Astrocyte of the cerebellum (primary cell): ENCODE measurements around the gene PPP3R1.

Source experiments
- DNase-seq: peaks from one replicate; pipeline ENCODE4 v3.0.0-alpha.2; 2011; ENCODE audit warnings: low read depth
- H3K4me3 ChIP-seq: 2 replicates; pipeline ENCODE4 v1.5.1; 2011; ENCODE audit warnings: mild to moderate bottlenecking, low read depth, low read length, moderate library complexity
- in situ Hi-C: cut with HindIII; loops from 2 replicates; pipeline ENCODE4 v1.10.0; 2017; ENCODE audit warnings: low sequenced_read_pairs
- TF ChIP-seq, protein P1 (sequence below): IDR thresholded peaks from 2 replicates; pipeline ENCODE4 v1.5.1; 2012; ENCODE audit warnings: low read length, low read depth, moderate library complexity, mild to moderate bottlenecking; ENCODE audit errors: missing control alignments

Gene PPP3R1

GRCh38 chr2:68272246-68272994 is 20.1 kb upstream of the PPP3R1 start:
- DNase-seq: no peak
- in situ Hi-C loops: no loop called here
- H3K4me3 ChIP-seq: no peak overlapping the region
- TF ChIP-seq, protein P1, sequence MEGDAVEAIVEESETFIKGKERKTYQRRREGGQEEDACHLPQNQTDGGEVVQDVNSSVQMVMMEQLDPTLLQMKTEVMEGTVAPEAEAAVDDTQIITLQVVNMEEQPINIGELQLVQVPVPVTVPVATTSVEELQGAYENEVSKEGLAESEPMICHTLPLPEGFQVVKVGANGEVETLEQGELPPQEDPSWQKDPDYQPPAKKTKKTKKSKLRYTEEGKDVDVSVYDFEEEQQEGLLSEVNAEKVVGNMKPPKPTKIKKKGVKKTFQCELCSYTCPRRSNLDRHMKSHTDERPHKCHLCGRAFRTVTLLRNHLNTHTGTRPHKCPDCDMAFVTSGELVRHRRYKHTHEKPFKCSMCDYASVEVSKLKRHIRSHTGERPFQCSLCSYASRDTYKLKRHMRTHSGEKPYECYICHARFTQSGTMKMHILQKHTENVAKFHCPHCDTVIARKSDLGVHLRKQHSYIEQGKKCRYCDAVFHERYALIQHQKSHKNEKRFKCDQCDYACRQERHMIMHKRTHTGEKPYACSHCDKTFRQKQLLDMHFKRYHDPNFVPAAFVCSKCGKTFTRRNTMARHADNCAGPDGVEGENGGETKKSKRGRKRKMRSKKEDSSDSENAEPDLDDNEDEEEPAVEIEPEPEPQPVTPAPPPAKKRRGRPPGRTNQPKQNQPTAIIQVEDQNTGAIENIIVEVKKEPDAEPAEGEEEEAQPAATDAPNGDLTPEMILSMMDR: no peak

DNA sequence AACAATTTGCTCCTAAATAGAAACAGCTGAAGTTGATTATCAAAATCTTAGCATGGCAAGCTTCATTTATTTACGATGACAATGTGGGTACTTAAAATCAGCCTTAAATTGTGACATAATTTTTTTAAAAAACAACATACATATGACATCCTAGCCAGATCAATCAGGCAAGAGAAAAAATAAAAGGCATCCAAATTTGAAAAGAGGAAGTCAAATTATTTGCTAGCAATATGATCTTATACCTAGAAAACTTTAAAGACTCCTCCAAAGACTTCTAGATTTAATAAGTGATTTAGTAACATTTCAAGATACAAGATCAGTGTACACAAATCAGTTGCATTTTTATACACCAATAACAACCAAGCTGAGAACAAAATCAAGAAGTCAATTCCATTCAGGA is 14.3 kb upstream of the PPP3R1 start:
- TF ChIP-seq, protein P1: no peak
- H3K4me3 ChIP-seq: no peak overlapping the region
- in situ Hi-C loops: no loop called here
- DNase-seq: no peak

DNA sequence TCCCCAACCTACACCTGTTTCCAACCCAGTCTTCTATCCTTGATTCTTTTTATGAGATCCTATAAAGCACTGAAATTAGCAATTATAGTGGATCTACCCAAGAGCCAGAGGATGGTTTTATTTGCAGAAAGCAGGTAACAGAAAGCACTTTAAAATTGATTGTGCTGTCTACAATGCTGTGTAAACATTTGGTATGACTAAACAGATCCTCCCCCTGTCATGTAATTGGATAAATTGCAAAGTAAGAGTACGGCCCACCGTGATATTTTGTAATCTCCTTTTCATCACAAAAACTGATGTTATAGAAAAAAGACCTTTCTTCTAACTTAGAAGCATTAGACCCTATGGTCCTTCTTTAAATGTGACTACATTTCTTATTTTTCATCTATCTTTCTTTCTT is 11.3 kb upstream of the PPP3R1 start:
- TF ChIP-seq, protein P1: no peak
- H3K4me3 ChIP-seq: no peak overlapping the region
- DNase-seq: no peak
- in situ Hi-C loops: no loop called here

DNA sequence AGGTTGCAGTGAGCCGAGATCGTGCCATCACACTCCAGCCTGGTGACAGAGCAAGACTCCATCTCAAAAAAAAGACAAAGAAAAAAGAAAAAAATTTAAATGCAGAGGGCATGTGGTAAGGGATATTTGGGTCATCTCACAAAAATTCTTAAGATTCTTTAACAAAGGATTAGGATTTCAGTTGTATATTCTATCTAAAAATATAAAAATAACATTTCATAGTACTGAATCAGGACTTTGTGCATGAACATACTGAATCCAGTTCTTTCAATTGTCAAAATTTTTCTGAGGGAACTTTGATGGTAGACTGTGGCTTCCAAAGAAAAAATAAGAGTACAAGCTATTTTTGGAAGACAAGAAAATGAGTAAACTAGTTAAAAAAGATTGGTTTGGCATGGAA is 6.5 kb upstream of the PPP3R1 start:
- in situ Hi-C loops: no loop called here
- no peak for DNase-seq
- H3K4me3 ChIP-seq: no peak overlapping the region
- TF ChIP-seq, protein P1: no peak

DNA sequence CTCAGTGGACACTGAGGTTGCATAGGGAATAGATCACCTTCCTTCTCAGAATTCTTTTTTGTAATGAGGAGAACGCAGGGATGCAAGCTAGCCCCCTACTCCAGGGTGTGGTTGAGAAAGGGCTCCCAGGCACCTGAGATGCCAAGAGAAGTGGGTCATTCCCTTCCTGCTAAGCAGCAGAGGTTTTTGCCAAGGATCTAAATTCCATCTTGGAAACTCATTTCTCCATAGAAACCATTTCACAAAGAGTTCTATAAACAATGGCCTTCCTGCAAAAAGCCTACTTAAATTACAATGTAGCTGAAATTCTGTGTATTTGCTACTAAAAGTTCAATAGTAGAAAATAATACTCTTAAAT is 3.7 kb upstream of the PPP3R1 start:
- TF ChIP-seq, protein P1: no peak
- DNase-seq: peak; percentile 58

GRCh38 chr2:68253219-68254068 is 1.1 kb upstream of the PPP3R1 start:
- in situ Hi-C loops: no loop called here
- TF ChIP-seq, protein P1: no peak
- peak overlapping the region; percentile 79 for H3K4me3 ChIP-seq
- no peak for DNase-seq

More for the DNA sequence above, 3.7 kb upstream of the PPP3R1 start:
- in situ Hi-C loops: no loop called here
- no peak overlapping the region for H3K4me3 ChIP-seq
